ENCODE results near the gene INO80.

INO80 gene

DNA sequence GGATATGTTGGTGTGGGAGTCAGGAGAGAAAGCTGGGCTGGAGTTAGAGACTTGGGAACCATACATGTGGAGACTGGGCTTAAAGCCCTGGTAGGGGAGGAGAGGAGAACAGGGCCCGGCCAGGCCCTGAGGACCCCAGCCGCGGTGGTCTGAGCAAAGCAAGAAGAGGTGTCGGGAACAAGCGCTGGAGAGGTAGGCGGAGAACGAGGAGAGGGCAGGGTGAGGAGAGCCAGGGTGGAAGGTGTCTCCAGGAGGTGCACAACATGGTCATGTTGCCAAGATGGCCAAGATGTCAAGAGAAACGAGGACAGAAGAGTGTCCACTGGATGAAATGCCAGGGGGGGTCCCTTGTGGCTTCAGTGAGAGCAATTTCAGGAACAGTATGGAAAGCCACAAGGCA, 157.4 kb downstream of the INO80 start:
- TF ChIP-seq, protein P1, sequence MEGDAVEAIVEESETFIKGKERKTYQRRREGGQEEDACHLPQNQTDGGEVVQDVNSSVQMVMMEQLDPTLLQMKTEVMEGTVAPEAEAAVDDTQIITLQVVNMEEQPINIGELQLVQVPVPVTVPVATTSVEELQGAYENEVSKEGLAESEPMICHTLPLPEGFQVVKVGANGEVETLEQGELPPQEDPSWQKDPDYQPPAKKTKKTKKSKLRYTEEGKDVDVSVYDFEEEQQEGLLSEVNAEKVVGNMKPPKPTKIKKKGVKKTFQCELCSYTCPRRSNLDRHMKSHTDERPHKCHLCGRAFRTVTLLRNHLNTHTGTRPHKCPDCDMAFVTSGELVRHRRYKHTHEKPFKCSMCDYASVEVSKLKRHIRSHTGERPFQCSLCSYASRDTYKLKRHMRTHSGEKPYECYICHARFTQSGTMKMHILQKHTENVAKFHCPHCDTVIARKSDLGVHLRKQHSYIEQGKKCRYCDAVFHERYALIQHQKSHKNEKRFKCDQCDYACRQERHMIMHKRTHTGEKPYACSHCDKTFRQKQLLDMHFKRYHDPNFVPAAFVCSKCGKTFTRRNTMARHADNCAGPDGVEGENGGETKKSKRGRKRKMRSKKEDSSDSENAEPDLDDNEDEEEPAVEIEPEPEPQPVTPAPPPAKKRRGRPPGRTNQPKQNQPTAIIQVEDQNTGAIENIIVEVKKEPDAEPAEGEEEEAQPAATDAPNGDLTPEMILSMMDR (IDR thresholded peaks at IDR 0.05) = no peak
- no peaks in the 10 kb centered on the region for H3K36me3 ChIP-seq
- peaks cover 5 to 6% of the 10 kb centered on the region in 2 experiments for H3K4me1 ChIP-seq (ENCODE audit: control insufficient read depth in 1 of 2, insufficient read depth in 1 of 2, low read depth in 1 of 2, low read length in 1 of 2)
- H3K4me3 ChIP-seq (ENCODE audit: low read depth in 1 of 2, low read length in 1 of 2) = no peak overlapping the region
- no peak overlapping the region for H3K27ac ChIP-seq
- H3K27me3 ChIP-seq = peaks cover 6% of the 10 kb centered on the region
- no peaks in the 10 kb centered on the region for H3K9me3 ChIP-seq

DNA sequence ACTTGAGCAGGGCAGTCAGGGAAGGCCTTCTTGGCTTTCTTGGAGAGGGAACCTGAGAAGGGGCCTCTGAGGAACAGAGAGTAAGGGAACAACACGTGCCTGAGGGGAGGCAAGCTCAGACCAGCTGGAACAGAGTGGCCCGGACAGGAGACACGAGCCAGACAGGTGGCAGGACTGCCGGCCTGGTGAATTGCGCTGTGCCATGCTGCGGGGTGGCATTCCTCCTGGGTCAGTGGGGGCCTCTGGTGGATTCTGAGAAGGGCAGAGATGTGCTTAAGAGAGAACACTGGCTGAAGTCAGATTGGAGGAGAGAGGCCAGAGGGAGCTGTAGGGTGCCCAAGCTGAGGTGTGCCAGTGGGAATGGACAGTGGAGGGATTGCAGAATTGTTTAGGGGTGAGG, 157.9 kb downstream of the INO80 start:
- TF ChIP-seq, protein P1 (IDR thresholded peaks at IDR 0.05) = no peak
- Histone ChIP-seq H3K4me3 (ENCODE audit: low read depth in 1 of 2, low read length in 1 of 2) (no peak overlapping the region), H3K27ac (no peak overlapping the region), H3K27me3 (peaks cover 7% of the 10 kb centered on the region), H3K36me3 (no peaks in the 10 kb centered on the region), H3K4me1 (ENCODE audit: control insufficient read depth in 1 of 2, insufficient read depth in 1 of 2, low read depth in 1 of 2, low read length in 1 of 2) (peaks cover 9% of the 10 kb centered on the region in 2 experiments), H3K9me3 (no peaks in the 10 kb centered on the region)

DNA sequence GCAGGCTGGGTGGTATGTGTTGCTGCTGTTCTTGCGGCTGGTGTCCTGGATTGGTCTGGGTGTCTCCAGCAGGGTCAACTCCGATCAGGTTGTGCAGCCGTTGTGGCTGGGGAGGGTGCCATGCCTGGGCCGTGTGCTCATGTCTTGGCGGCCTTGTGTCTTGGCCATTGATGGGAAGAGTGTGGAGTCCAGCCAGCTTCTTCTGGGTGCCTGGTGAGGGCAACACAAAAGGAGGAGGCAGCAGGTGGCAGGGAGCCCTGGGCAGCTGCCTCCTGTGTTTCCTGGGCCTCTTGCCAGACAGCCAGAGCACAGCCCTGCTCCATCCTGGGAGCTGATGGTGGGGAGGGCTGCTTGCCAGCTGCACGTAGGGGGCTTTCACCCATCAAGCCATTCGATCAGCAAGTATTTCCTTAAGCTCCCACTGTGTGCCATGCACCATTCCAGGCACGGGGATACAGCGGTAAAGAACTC, 158.5 kb downstream of the INO80 start:
- no peaks in the 10 kb centered on the region for H3K9me3 ChIP-seq
- peaks cover 7% of the 10 kb centered on the region for H3K27me3 ChIP-seq
- no peaks in the 10 kb centered on the region for H3K36me3 ChIP-seq
- peaks cover 12 to 13% of the 10 kb centered on the region in 2 experiments for H3K4me1 ChIP-seq (ENCODE audit: control insufficient read depth in 1 of 2, insufficient read depth in 1 of 2, low read depth in 1 of 2, low read length in 1 of 2)
- TF ChIP-seq, protein P1 (IDR thresholded peaks at IDR 0.05) = no peak
- no peak overlapping the region for H3K4me3 ChIP-seq (ENCODE audit: low read depth in 1 of 2, low read length in 1 of 2)
- no peak overlapping the region for H3K27ac ChIP-seq

DNA sequence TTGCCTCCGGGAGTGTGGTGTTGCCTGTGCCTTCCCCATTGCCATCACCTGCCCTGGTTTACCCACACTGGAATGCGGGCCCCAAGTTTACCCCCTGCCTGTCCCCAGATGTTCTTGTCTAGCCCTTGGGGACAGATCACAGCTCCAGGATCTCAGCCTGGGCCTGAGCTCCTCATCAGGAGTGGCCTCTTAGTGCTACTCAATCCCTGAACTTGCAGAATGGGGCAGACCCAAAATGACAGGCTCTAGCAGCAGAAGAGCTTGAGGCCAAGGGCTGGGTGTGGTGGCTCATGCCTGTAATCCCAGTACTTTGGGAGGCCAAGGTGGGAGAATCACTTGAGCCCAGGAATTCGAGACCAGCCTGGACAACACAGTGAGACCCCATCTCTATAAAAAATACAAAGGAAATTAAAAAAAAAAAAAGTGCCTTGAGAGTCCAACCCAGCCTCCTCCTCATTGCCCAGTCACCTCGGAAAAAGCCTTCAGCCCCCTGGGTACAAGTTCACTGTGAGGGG, 159.0 kb downstream of the INO80 start:
- H3K9me3 ChIP-seq = no peaks in the 10 kb centered on the region
- H3K27ac ChIP-seq = no peak overlapping the region
- TF ChIP-seq, protein P1 (IDR thresholded peaks at IDR 0.05) = no peak
- no peaks in the 10 kb centered on the region for H3K36me3 ChIP-seq
- no peak overlapping the region for H3K4me3 ChIP-seq (ENCODE audit: low read depth in 1 of 2, low read length in 1 of 2)
- H3K4me1 ChIP-seq (ENCODE audit: control insufficient read depth in 1 of 2, insufficient read depth in 1 of 2, low read depth in 1 of 2, low read length in 1 of 2) = peaks cover 16 to 18% of the 10 kb centered on the region in 2 experiments
- peaks cover 7% of the 10 kb centered on the region for H3K27me3 ChIP-seq

DNA sequence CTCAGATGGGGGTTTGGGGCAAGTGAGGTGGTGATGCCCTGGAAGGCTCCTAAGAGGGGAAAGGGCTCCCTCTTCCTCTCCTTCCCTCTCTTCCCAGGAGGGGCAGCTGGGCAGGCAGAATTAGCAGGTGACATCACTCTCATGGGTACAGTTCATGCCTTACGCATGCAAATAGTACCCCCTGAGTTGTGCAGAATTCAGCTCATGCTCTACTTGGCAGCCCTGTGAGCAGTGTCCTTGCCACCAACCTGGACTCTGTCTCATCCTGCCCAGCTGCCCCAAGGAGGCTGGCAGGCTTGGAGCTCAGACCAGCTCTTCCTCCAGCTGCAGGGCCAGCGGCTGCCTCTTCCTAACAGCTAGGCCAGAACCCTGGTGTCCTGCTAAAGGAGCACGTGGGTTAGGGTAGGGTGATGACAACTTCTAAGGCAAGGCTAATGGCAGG, 159.5 kb downstream of the INO80 start:
- Histone ChIP-seq H3K27me3 (peaks cover 7% of the 10 kb centered on the region), H3K36me3 (no peaks in the 10 kb centered on the region), H3K27ac (no peak overlapping the region), H3K9me3 (no peaks in the 10 kb centered on the region), H3K4me1 (ENCODE audit: control insufficient read depth in 1 of 2, insufficient read depth in 1 of 2, low read depth in 1 of 2, low read length in 1 of 2) (peaks cover 16 to 18% of the 10 kb centered on the region in 2 experiments), H3K4me3 (ENCODE audit: low read depth in 1 of 2, low read length in 1 of 2) (no peak overlapping the region)
- TF ChIP-seq, protein P1 (IDR thresholded peaks at IDR 0.05) = no peak
